Hepatocyte (in vitro differentiated cells): ENCODE results near the gene CPEB2. TPM values are rescaled to one million over a fixed set of nuclear protein-coding genes. Genes with fewer than 3 reads are reported as not detected.

ENCODE experiments used
- DNase-seq: peaks from one replicate; pipeline ENCODE4 v3.0.0-alpha.2; 2016; ENCODE audit warnings: low spot score
- H2AFZ ChIP-seq: fragments of 200-600 bp; sonication (generic); 2 replicates; pipeline ENCODE4 v1.6.0; 2016; ENCODE audit warnings: antibody characterized with exemption, mild to moderate bottlenecking
- H3K27ac ChIP-seq: fragments of 200-600 bp; sonication (generic); 2 replicates; pipeline ENCODE4 v1.5.1; 2016; ENCODE audit warnings: mild to moderate bottlenecking
- H3K27me3 ChIP-seq: fragments of 200-600 bp; sonication (generic); 2 replicates; pipeline ENCODE4 v1.6.1; 2016
- H3K36me3 ChIP-seq: fragments of 200-600 bp; sonication (generic); replicated peaks from 2 replicates; pipeline ENCODE4 v1.5.1; 2016; ENCODE audit warnings: low read depth; ENCODE audit not compliant: insufficient read depth
- H3K4me1 ChIP-seq: fragments of 200-600 bp; sonication (generic); 2 replicates; pipeline ENCODE4 v1.5.1; 2016; ENCODE audit warnings: mild to moderate bottlenecking, moderate library complexity; ENCODE audit not compliant: insufficient read depth
- H3K4me2 ChIP-seq: fragments of 200-600 bp; sonication (generic); 2 replicates; pipeline ENCODE4 v1.6.0; 2016
- H3K4me3 ChIP-seq: fragments of 200-600 bp; sonication (generic); 2 replicates; pipeline ENCODE4 v1.5.1; 2016; ENCODE audit warnings: mild to moderate bottlenecking
- H3K79me2 ChIP-seq: fragments of 200-600 bp; sonication (generic); 2 replicates; pipeline ENCODE4 v1.6.0; 2017; ENCODE audit warnings: mild to moderate bottlenecking
- H3K9me2 ChIP-seq: fragments of 200-600 bp; sonication (generic); replicated peaks from 2 replicates; pipeline ENCODE4 v1.6.0; 2017; ENCODE audit warnings: mild to moderate bottlenecking; ENCODE audit not compliant: insufficient read depth
- H3K9me3 ChIP-seq: fragments of 200-600 bp; sonication (generic); 2 replicates; pipeline ENCODE4 v1.5.1; 2016; ENCODE audit warnings: low read depth, mild to moderate bottlenecking
- H4K20me1 ChIP-seq: fragments of 200-600 bp; sonication (generic); 2 replicates; pipeline ENCODE4 v1.6.0; 2016; ENCODE audit warnings: mild to moderate bottlenecking; ENCODE audit not compliant: insufficient read depth, poor library complexity, severe bottlenecking
- CTCF ChIP-seq: fragments of 200-600 bp; sonication (generic); IDR thresholded peaks from 2 replicates; pipeline ENCODE4 v1.5.1; 2016; ENCODE audit warnings: antibody characterized with exemption, mild to moderate bottlenecking; ENCODE audit not compliant: poor library complexity
- EZH2 ChIP-seq: fragments of 200-600 bp; sonication (generic); IDR thresholded peaks from 2 replicates; pipeline ENCODE4 v1.6.1; 2016; ENCODE audit warnings: antibody characterized with exemption, mild to moderate bottlenecking, borderline replicate concordance
- EZH2phosphoT487 ChIP-seq: fragments of 200-600 bp; sonication (generic); IDR thresholded peaks from one replicate; pipeline ENCODE4 v1.6.1; 2018; ENCODE audit warnings: antibody characterized with exemption, mild to moderate bottlenecking, low read depth, moderate library complexity; ENCODE audit not compliant: unreplicated experiment, severe bottlenecking
- WGBS: methylation state at CpG from one replicate; pipeline ENCODE4 v1.1.6; 2016; ENCODE audit warnings: low lambda C conversion rate; ENCODE audit errors: missing lambda C conversion rate; 5-methylcytosine and 5-hydroxymethylcytosine counted together
- polyA plus RNA-seq: library from polyadenylated mRNA; unstranded; fragments of >200 nt; fragmentation: Nextera tagmentation; extraction: Ambion mirVana; gene quantifications from 2 replicates; pipeline ENCODE4 v1.2.1, GENCODE V29; 2016
- total RNA-seq: library from RNA; depleted of rRNA; stranded (reverse); fragments of >200 nt; gene quantifications from 2 replicates; pipeline ENCODE4 v1.2.3, GENCODE V29; 2014

The CPEB2 gene
- total and polyA plus RNA-seq, 2 experiments from 2014 or later: 4.4 to 18.1 TPM

GRCh38 chr4:15068298-15068697 lies 66.0 kb downstream of the CPEB2 start:
- no peaks in the 10 kb centered on the region for H4K20me1 ChIP-seq
- no peak overlapping the region for H3K4me3 ChIP-seq
- H3K27me3 ChIP-seq: no peaks in the 10 kb centered on the region
- no peaks in the 10 kb centered on the region for H3K9me3 ChIP-seq
- H3K27ac ChIP-seq: no peak overlapping the region
- H2AFZ ChIP-seq: no peak overlapping the region
- WGBS: 100% methylated on average over 1 of the region's 1 CpG
- no peaks in the 10 kb centered on the region for H3K9me2 ChIP-seq
- DNase-seq: no peak
- no peaks in the 10 kb centered on the region for H3K79me2 ChIP-seq
- no peaks in the 10 kb centered on the region for H3K36me3 ChIP-seq
- no peak overlapping the region for H3K4me2 ChIP-seq
- TF ChIP-seq EZH2phosphoT487 (no peak), CTCF (no peak), EZH2 (no peak)
- no peaks in the 10 kb centered on the region for H3K4me1 ChIP-seq

GRCh38 chr4:15075875-15076274 lies 73.6 kb downstream of the CPEB2 start:
- Histone ChIP-seq H2AFZ (no peak overlapping the region), H3K9me2 (no peaks in the 10 kb centered on the region), H3K27me3 (no peaks in the 10 kb centered on the region), H3K79me2 (no peaks in the 10 kb centered on the region), H4K20me1 (no peaks in the 10 kb centered on the region), H3K4me3 (no peak overlapping the region), H3K36me3 (no peaks in the 10 kb centered on the region), H3K4me1 (no peaks in the 10 kb centered on the region), H3K4me2 (no peak overlapping the region), H3K27ac (no peak overlapping the region), H3K9me3 (no peaks in the 10 kb centered on the region)
- TF ChIP-seq CTCF (no peak), EZH2 (no peak), EZH2phosphoT487 (no peak)
- DNase-seq: no peak

GRCh38 chr4:15077969-15078368 lies 75.7 kb downstream of the CPEB2 start:
- WGBS: 87% methylated on average over 2 of the region's 2 CpGs
- no peak overlapping the region for H3K27ac ChIP-seq
- no peaks in the 10 kb centered on the region for H3K4me1 ChIP-seq

GRCh38 chr4:15078682-15079642 lies 76.7 kb downstream of the CPEB2 start:
- Histone ChIP-seq H4K20me1 (no peaks in the 10 kb centered on the region), H3K27ac (no peak overlapping the region), H3K9me3 (no peaks in the 10 kb centered on the region), H3K79me2 (no peaks in the 10 kb centered on the region), H3K27me3 (no peaks in the 10 kb centered on the region), H3K4me1 (no peaks in the 10 kb centered on the region), H3K4me2 (no peak overlapping the region), H3K9me2 (no peaks in the 10 kb centered on the region), H2AFZ (no peak overlapping the region), H3K4me3 (no peak overlapping the region), H3K36me3 (no peaks in the 10 kb centered on the region)
- no peak for DNase-seq
- no peak for TF ChIP-seq EZH2
- no peak for TF ChIP-seq CTCF
- no peak for TF ChIP-seq EZH2phosphoT487
- 86% methylated on average over 8 of the region's 8 CpGs for WGBS

More at GRCh38 chr4:15077969-15078368, 75.7 kb downstream of the CPEB2 start:
- H3K9me3 ChIP-seq: no peaks in the 10 kb centered on the region
- no peak overlapping the region for H2AFZ ChIP-seq
- H3K4me2 ChIP-seq: no peak overlapping the region
- no peak for TF ChIP-seq EZH2phosphoT487
- no peaks in the 10 kb centered on the region for H3K27me3 ChIP-seq
- H3K36me3 ChIP-seq: no peaks in the 10 kb centered on the region
- no peaks in the 10 kb centered on the region for H3K9me2 ChIP-seq
- no peaks in the 10 kb centered on the region for H3K79me2 ChIP-seq
- DNase-seq: no peak
- no peaks in the 10 kb centered on the region for H4K20me1 ChIP-seq
- H3K4me3 ChIP-seq: no peak overlapping the region
